Measurements from ENCODE around the gene XDH.
A peak's percentile ranks its signal among the peaks of the same experiment; 100 is the strongest.

XDH gene

GRCh38 chr2:31414601-31415241, at the start of gene XDH:
XDH (minus strand) TSS chr2:31414742; CDS start chr2:31414666, 76 bp downstream.
- DNase-seq (ENCODE audit: low read depth in 2 of 2), result no peak

DNA sequence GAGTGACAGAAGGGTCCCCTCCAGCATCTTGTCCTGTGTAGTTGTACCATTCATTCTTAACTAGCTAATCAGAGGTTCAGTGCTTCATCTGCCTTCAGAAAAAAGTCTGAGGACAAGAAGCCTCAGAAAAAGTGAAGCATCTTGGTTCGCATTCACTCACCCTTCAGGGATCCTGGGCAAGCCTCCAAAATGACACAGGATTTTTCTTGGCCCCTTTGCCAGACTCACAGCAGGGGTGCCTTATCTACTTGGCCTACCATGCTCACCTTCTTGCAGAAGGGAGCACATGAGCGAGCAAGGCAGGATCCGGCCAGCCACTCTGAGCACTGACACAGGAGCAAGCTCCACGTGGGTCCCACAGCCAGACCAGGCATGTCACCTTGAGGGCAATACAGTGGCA, 43.1 kb upstream of the XDH start:
- DNase-seq (ENCODE audit: low read depth in 2 of 2), result no peak

DNA sequence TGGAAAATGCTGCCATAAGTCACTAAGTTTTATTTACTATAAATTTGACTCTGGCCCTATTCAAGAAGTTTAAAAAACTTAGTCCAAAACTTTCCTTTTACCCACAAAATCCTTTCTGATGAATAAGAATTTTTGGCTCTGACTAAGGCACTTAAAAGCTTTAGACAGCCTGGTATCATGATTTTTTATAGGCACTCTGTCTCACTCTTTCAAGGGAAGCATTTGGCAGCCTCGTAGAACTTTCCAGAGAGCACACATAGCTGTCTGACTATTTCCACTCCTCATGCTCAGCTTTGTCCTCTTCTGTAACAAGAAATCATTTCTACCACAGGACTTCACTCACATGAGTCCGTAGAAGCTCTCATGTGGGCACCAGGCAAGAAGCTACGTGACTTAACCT, 32.3 kb upstream of the XDH start:
- no peak for DNase-seq (ENCODE audit: low read depth in 2 of 2)

- no peak for DNase-seq (ENCODE audit: low read depth in 2 of 2)
Measured at GRCh38 chr2:31442376-31442775, 27.8 kb upstream of the XDH start.

GRCh38 chr2:31440764-31441163, 26.2 kb upstream of the XDH start:
- DNase-seq (ENCODE audit: low read depth in 2 of 2), result no peak

- no peak for DNase-seq (ENCODE audit: low read depth in 2 of 2)
Measured at GRCh38 chr2:31434911-31435310, 20.4 kb upstream of the XDH start.

- DNase-seq (ENCODE audit: low read depth in 2 of 2), result no peak
Measured at GRCh38 chr2:31433541-31433940, 19.0 kb upstream of the XDH start.

DNA sequence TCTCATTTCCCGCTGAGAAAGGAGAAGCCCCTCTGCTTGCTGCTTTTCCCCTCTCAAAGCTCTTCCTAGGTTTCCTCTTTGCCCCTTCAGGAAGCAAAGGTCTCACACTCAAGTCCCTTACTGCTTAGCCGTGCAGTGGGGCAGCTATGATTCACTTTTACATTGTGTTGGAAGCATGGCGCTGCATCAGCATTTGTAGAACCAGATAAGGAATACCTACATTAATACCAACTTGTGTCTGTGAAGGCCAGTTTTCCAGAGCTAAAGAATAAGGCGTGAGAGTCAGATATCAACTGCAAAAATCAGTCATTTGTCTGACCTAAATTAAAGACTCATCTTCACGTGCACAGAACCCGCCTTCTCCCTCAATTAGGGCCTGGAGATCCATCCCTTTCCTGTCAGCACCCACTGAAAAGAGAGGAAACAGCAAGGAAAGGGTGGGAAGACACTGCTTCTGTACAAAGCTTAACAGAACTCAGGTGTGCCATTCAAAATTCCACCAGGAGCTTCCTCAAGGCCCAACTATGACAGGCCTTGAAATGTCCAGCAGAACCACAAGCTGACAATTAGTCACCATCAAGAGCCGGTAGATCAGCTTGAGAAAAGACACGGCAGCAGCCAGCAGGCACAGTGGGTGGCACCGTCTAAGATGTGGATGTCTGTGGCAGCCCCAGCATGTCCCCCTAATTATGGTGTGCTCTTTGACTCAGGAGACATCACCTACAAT, 16.1 kb upstream of the XDH start:
- DNase-seq (ENCODE audit: low read depth in 2 of 2), result no peak

DNA sequence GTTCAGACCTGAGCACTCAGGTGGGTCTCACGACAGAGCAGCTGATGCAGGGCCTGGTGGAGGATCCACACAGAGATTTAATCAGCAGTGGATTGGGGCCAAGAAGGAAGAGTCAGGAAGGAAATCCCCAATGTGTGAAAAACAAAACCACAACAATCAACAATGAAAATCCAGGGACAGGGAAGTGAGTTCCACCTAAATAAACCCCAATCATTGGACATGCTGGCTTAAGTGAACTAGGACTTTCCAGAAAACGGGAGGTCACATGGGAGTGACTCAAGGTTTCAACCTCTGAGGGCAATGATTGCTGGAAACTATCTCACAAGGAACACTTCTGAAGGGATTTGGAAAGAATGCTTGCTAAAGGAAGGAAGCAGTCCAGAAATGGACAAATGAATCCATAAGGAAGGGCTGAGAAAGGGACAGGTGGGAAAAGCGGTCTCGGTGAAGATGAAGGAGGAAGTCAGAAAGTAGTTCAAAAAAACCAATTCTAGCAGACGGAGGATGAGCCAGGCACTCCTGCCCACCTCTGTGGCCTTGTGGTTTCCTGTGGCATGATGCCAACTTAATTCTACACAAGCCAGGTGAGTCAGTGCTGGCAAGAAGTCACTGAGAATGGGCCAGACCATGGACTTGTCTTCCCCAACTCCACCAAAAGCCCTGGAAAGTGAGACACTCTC, 15.4 kb upstream of the XDH start:
- DNase-seq (ENCODE audit: low read depth in 2 of 2), result peak in 1 of 2 experiments; percentile 8

- no peak for DNase-seq (ENCODE audit: low read depth in 2 of 2)
Measured at GRCh38 chr2:31429040-31429439, 14.5 kb upstream of the XDH start.

DNA sequence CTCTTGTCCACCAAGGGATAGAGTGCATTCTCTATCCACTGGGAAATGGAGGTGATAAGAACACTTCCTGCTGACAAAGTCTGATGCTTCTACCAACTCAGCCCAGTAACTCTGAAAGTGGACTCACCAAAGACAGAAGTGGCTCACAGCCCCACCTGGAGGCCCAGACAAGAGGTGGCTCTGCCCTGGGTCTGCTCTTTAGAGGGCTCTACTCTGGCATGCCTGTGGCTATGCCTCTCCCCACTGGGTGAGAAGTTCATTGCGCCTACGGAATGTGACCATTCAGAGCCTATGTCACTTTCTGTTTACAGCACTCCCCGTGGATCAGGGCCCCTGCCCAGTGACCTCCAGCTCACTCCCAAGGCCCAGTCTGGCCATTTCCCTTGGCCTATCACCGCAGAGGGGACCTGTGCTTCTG, 13.5 kb upstream of the XDH start:
- no peak for DNase-seq (ENCODE audit: low read depth in 2 of 2)

GRCh38 chr2:31426096-31426495, 11.6 kb upstream of the XDH start:
- DNase-seq (ENCODE audit: low read depth in 2 of 2), result no peak

- DNase-seq (ENCODE audit: low read depth in 2 of 2), result no peak
Measured at GRCh38 chr2:31421634-31422033, 7.1 kb upstream of the XDH start.

DNA sequence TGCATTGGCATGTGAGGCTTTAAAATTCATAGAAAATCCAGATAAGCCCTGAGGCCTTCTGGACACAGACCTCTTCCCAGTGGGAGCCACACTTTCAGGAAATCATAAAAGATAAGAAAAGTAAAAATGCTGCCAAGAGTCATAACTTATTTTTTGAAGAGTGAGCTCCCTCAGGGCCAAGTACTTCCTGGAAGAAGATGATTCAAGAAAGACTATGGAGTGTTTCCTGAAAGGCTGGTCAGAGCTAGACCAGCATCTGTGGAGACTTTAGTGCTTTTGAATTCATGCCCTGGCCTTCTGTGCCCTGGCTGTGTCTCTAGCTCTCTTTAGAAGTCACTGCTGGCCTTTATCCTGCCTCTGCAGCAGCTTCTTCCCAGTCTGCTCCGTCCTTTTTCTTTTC, 6.4 kb upstream of the XDH start:
- DNase-seq (ENCODE audit: low read depth in 2 of 2), result no peak

- DNase-seq (ENCODE audit: low read depth in 2 of 2), result no peak
Measured at GRCh38 chr2:31419386-31419785, 4.8 kb upstream of the XDH start.

- DNase-seq (ENCODE audit: low read depth in 2 of 2), result no peak
Measured at GRCh38 chr2:31415421-31415820, 879 bp upstream of the XDH start.

DNA sequence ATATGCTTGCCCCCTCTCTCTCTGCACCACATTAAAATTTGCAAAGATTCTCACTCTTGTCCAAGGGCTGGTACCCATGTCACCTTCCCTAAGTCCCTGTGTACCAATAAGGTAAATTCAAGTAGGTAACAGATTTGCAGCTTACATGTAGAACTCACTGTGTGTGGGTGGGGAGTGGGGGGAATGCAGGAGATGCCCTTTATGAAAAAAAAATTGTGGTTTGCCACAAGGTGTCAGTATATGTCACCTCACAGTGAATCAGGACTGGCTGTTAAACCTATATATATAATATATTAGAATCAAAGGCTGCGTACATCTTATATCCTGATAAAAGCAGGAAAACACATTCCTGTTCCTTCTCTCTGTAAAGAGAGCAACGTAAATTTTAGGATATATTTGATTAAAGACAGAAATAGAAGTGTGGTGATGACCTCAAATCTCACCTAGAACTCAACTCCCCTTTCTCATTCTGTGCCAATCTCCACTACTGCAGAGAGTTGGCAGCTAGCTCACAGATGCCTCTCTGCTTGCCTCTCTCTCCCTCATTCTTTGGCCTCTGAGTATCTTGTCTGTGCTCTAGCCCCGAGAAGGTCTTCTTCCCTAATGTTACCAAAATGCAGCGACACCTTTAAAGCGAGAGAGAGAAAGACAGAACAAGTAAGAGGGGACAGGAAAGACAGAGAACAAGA, 536 bp downstream of the XDH start:
- no peak for DNase-seq (ENCODE audit: low read depth in 2 of 2)

DNA sequence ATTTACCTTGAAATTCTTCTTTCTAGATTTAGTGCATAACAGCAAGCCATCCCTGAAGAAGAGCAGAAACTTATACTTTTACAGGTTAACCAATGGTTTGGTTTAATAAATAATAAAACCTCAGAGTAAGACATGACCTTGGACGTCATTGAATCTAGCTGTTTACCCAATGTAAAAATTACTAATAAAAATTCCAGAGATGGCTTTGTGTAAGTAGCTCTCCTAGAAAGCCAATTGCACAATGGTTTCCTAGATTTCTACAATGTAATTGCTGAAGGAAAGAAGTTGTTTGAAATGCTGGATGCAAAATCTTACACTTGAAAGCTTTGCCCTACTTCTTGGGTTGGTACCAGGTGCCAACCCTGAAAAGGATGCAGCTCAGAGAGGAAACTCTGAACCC, 1.5 kb downstream of the XDH start:
- no peak for DNase-seq (ENCODE audit: low read depth in 2 of 2)

GRCh38 chr2:31411771-31412170, 2.8 kb downstream of the XDH start:
- no peak for DNase-seq (ENCODE audit: low read depth in 2 of 2)

DNA sequence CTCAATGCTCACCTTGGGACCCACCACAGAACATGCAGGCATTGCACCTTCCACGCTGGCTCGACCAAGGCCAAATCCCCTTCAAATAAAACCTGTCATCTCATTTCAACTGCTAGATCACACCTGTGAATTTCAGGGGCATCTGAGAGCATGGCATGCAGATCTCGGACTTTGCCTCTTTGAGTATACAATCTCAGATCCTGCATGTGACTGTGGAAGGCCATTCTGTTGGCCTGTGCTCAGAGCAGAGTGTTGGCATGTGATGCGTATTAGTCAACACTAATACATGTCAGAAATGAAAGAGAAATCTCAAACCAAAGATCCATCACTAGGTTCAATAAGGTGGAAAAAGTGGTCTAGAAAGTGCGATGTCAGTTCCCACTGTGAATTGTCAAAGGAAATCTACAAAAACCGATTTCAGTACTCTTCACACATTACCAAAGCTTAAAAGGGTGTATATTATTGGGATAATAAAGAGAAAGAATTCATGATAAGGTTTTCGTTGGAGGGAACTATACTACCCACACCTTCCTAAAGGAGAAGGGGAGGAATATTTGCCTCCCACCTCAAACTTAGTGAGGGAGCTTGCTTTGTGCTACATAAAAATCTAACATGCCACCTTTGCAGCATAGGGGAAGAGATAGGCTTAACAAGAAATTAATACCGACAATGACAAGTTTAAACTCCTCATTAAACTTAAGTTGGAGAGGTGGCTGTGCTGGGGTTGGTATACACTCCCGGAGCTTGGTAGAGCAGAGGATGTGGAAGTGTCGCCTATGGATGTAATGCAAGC, 7.8 kb downstream of the XDH start:
- no peak for DNase-seq (ENCODE audit: low read depth in 2 of 2)

- no peak for DNase-seq (ENCODE audit: low read depth in 2 of 2)
Measured at GRCh38 chr2:31404827-31405226, 9.7 kb downstream of the XDH start.

- DNase-seq (ENCODE audit: low read depth in 2 of 2), result no peak
Measured at GRCh38 chr2:31404302-31404701, 10.2 kb downstream of the XDH start.
